ENCODE data around the gene PRRT3. TPM values are rescaled to one million over a fixed set of nuclear protein-coding genes. Genes with fewer than 3 reads are reported as not detected.
A peak's percentile ranks its signal among the peaks of the same experiment; 100 is the strongest.
"Not testable (repeated sequence)": the region's sequence is repeated elsewhere in the genome, so short reads cannot be mapped to it uniquely, and the experiment has no call there.

PRRT3 gene
- total RNA-seq, 1 donor from 2014 or later = 8.2 TPM

DNA sequence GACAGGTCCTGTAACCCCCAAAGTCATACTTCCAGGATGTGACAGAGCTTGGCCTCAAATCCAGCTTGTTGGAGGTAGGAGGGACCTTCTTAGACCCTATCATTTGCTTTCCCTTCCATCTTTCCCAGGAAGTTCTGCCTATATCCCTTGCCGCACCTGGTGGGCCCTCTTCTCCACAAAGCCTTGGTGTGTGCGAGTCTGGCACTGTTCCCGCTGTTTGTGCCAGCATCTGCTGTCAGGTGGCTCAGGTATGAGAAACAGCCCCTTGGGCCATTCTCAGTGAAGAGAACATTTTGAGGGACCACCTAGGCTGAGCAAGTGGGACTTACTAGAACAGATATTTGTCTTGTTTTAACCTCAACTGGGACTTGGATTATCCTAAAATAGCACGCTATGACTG, 48.3 kb downstream of the PRRT3 start:
- TF ChIP-seq, protein P1, sequence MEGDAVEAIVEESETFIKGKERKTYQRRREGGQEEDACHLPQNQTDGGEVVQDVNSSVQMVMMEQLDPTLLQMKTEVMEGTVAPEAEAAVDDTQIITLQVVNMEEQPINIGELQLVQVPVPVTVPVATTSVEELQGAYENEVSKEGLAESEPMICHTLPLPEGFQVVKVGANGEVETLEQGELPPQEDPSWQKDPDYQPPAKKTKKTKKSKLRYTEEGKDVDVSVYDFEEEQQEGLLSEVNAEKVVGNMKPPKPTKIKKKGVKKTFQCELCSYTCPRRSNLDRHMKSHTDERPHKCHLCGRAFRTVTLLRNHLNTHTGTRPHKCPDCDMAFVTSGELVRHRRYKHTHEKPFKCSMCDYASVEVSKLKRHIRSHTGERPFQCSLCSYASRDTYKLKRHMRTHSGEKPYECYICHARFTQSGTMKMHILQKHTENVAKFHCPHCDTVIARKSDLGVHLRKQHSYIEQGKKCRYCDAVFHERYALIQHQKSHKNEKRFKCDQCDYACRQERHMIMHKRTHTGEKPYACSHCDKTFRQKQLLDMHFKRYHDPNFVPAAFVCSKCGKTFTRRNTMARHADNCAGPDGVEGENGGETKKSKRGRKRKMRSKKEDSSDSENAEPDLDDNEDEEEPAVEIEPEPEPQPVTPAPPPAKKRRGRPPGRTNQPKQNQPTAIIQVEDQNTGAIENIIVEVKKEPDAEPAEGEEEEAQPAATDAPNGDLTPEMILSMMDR (conservative IDR thresholded peaks at IDR 0.05) = no peak
- H3K9me3 Mint-ChIP-seq = no peaks in the 10 kb centered on the region
- H3K4me3 Mint-ChIP-seq = peak overlapping the region; percentile 85
- peak overlapping the region; percentile 66 for H3K27ac Mint-ChIP-seq
- peaks cover 23% of the 10 kb centered on the region for H3K4me1 Mint-ChIP-seq (ENCODE audit: unreplicated experiment)
- no peak for DNase-seq (ENCODE audit: extremely low spot score, unreplicated experiment)
- H3K36me3 Mint-ChIP-seq = no peaks in the 10 kb centered on the region
- no peaks in the 10 kb centered on the region for H3K27me3 Mint-ChIP-seq

- Mint-ChIP-seq H3K9me3 (no peaks in the 10 kb centered on the region), H3K4me1 (ENCODE audit: unreplicated experiment) (peaks cover 30% of the 10 kb centered on the region), H3K4me3 (peak overlapping the region; percentile 85), H3K27me3 (no peaks in the 10 kb centered on the region), H3K36me3 (no peaks in the 10 kb centered on the region), H3K27ac (peak overlapping the region; percentile 66)
- no peak for DNase-seq (ENCODE audit: extremely low spot score, unreplicated experiment)
- TF ChIP-seq, protein P1 (conservative IDR thresholded peaks at IDR 0.05) = no peak
Measured at GRCh38 chr3:9903238-9903624, 49.0 kb downstream of the PRRT3 start.

- DNase-seq (ENCODE audit: extremely low spot score, unreplicated experiment) = no peak
- H3K4me3 Mint-ChIP-seq = peak within 1 kb of the TSS; percentile 85
- H3K27ac Mint-ChIP-seq = peak within 1 kb of the TSS; percentile 81
- H3K4me1 Mint-ChIP-seq (ENCODE audit: unreplicated experiment) = peaks cover 34% of the 10 kb centered on the region
- no peaks in the 10 kb centered on the region for H3K27me3 Mint-ChIP-seq
- H3K9me3 Mint-ChIP-seq = no peaks in the 10 kb centered on the region
- TF ChIP-seq, protein P1 (conservative IDR thresholded peaks at IDR 0.05) = no peak
- no peaks in the 10 kb centered on the region for H3K36me3 Mint-ChIP-seq
Measured at GRCh38 chr3:9902372-9903237, 49.6 kb downstream of the PRRT3 start, which contains the start of gene IL17RE. Gene IL17RE (plus strand): TSS chr3:9902848. CDS start chr3:9902933, 85 bp downstream.

DNA sequence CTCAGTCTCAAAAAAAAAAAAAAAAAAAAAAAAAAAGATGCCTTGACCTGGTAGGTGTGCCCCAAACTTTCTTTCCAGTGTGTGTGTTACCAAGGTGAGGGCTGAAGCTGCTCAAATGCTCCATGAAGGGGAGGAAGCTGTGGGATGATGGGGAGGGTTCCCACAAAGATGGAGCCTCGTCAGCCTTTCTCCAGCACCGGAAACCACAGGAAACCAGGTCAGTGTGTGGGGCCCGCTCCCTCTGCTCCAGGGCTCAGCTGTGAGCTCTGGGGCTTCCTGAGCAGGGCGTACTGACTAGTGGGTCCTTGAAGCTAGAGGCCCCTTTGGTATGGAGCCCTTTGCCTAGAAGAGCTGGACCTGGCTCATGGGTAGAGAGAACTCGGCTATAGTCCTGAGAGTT, 50.2 kb downstream of the PRRT3 start:
- Mint-ChIP-seq H3K4me1 (ENCODE audit: unreplicated experiment) (peaks cover 34% of the 10 kb centered on the region), H3K4me3 (peak overlapping the region; percentile 85), H3K27me3 (no peaks in the 10 kb centered on the region), H3K27ac (peak overlapping the region; percentile 81), H3K9me3 (no peaks in the 10 kb centered on the region), H3K36me3 (no peaks in the 10 kb centered on the region)
- TF ChIP-seq, protein P1 (conservative IDR thresholded peaks at IDR 0.05) = no peak
- no peak for DNase-seq (ENCODE audit: extremely low spot score, unreplicated experiment)

DNA sequence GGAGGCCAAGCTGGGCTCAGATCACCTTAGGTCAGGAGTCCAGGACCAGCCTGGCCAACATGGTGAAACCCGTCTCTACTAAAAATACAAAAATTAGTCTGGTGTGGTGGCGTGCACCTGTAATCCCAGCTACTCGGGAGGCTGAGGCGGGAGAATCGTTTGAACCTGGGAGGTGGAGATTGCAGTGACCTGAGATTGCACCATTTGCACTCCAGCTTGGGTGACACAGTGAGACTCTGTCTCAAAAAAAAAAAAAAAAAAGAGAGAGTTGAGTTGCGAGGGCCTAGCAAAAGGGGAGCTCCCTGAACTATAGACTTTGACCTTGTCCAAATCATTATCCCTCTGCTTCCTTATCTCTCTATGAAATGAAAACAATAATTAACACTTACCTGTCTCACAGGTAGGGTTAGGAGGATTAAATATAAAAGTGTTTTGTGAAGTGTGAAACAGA, 51.2 kb downstream of the PRRT3 start:
- not testable (repeated sequence) for H3K9me3 Mint-ChIP-seq; H3K36me3 Mint-ChIP-seq; DNase-seq (ENCODE audit: extremely low spot score, unreplicated experiment); H3K27ac Mint-ChIP-seq; H3K27me3 Mint-ChIP-seq
- Mint-ChIP-seq H3K4me3 (peak overlapping the region; percentile 43), H3K4me1 (ENCODE audit: unreplicated experiment) (peaks cover 34% of the 10 kb centered on the region)

GRCh38 chr3:9899289-9899791, 52.9 kb downstream of the PRRT3 start:
- no peaks in the 10 kb centered on the region for H3K27me3 Mint-ChIP-seq
- H3K27ac Mint-ChIP-seq = peak overlapping the region; percentile 69
- DNase-seq (ENCODE audit: extremely low spot score, unreplicated experiment) = no peak
- no peaks in the 10 kb centered on the region for H3K36me3 Mint-ChIP-seq
- H3K9me3 Mint-ChIP-seq = no peaks in the 10 kb centered on the region
- TF ChIP-seq, protein P1 (conservative IDR thresholded peaks at IDR 0.05) = no peak
- H3K4me1 Mint-ChIP-seq (ENCODE audit: unreplicated experiment) = peaks cover 37% of the 10 kb centered on the region
- peak overlapping the region; percentile 25 for H3K4me3 Mint-ChIP-seq
